Measurements from ENCODE around the gene PI4KA. TPM values are rescaled to one million over a fixed set of nuclear protein-coding genes. Genes with fewer than 3 reads are reported as not detected.
"Not testable (repeated sequence)": the region's sequence is repeated elsewhere in the genome, so short reads cannot be mapped to it uniquely, and the experiment has no call there.

The PI4KA gene
- total RNA-seq, 1 donor from 2014 or later = 100 TPM

- not testable (repeated sequence) for DNase-seq (ENCODE audit: low spot score)
Measured at GRCh38 chr22:20695205-20695604, 163.4 kb downstream of the PI4KA start.

GRCh38 chr22:20694256-20694655 is 164.4 kb downstream of the PI4KA start:
- not testable (repeated sequence) for DNase-seq (ENCODE audit: low spot score)

GRCh38 chr22:20692926-20693325 is 165.7 kb downstream of the PI4KA start:
- DNase-seq (ENCODE audit: low spot score) = not testable (repeated sequence)

- not testable (repeated sequence) for DNase-seq (ENCODE audit: low spot score)
Measured at GRCh38 chr22:20690586-20691317, 167.9 kb downstream of the PI4KA start.

- DNase-seq (ENCODE audit: low spot score) = not testable (repeated sequence)
Measured at GRCh38 chr22:20687356-20688172, 171.0 kb downstream of the PI4KA start.

GRCh38 chr22:20685764-20686163 is 172.8 kb downstream of the PI4KA start:
- DNase-seq (ENCODE audit: low spot score) = not testable (repeated sequence)

- DNase-seq (ENCODE audit: low spot score) = not testable (repeated sequence)
Measured at GRCh38 chr22:20678792-20679435, 179.7 kb downstream of the PI4KA start.

- DNase-seq (ENCODE audit: low spot score) = no peak
Measured at GRCh38 chr22:20677684-20678242, 180.8 kb downstream of the PI4KA start.

GRCh38 chr22:20675613-20676012 is 183.0 kb downstream of the PI4KA start:
- not testable (repeated sequence) for DNase-seq (ENCODE audit: low spot score)

GRCh38 chr22:20674998-20675397 is 183.6 kb downstream of the PI4KA start:
- no peak for DNase-seq (ENCODE audit: low spot score)

- DNase-seq (ENCODE audit: low spot score) = no peak
Measured at GRCh38 chr22:20673295-20674195, 185.1 kb downstream of the PI4KA start.

- no peak for DNase-seq (ENCODE audit: low spot score)
Measured at GRCh38 chr22:20672732-20673131, 185.9 kb downstream of the PI4KA start.

GRCh38 chr22:20672082-20672424 is 186.6 kb downstream of the PI4KA start:
- no peak for DNase-seq (ENCODE audit: low spot score)

GRCh38 chr22:20671409-20672081 is 187.1 kb downstream of the PI4KA start:
- no peak for DNase-seq (ENCODE audit: low spot score)

GRCh38 chr22:20670457-20671261 is 188.0 kb downstream of the PI4KA start:
- DNase-seq (ENCODE audit: low spot score) = not testable (repeated sequence)

- DNase-seq (ENCODE audit: low spot score) = not testable (repeated sequence)
Measured at GRCh38 chr22:20669884-20670283, 188.7 kb downstream of the PI4KA start.

- DNase-seq (ENCODE audit: low spot score) = not testable (repeated sequence)
Measured at GRCh38 chr22:20669471-20669870, 189.1 kb downstream of the PI4KA start.

- DNase-seq (ENCODE audit: low spot score) = not testable (repeated sequence)
Measured at GRCh38 chr22:20668769-20669168, 189.8 kb downstream of the PI4KA start.

- DNase-seq (ENCODE audit: low spot score) = not testable (repeated sequence)
Measured at GRCh38 chr22:20668226-20668625, 190.4 kb downstream of the PI4KA start.

GRCh38 chr22:20667548-20667947 is 191.1 kb downstream of the PI4KA start:
- DNase-seq (ENCODE audit: low spot score) = not testable (repeated sequence)

Measured in mucosa of gallbladder (tissue), 1 donor.